ENCODE measurements around the gene LY86.

GRCh38 chr6:6661684-6662083 is 73.2 kb downstream of the LY86 start:
- TF ChIP-seq CTCF (IDR thresholded peaks at IDR 0.05; ENCODE audit: insufficient read depth, low read length, poor library complexity, severe bottlenecking) (no peak), EZH2phosphoT487 (conservative IDR thresholded peaks at IDR 0.05; ENCODE audit: low read length) (no peak)

All from SU-DHL-6 (cell line).